Mesodermal cell (in vitro differentiated cells): ENCODE measurements around the gene ANKDD1B.

Source experiments
- H3K27ac ChIP-seq: 2 replicates; pipeline ENCODE4 v1.7.0; 2013; ENCODE audit warnings: mild to moderate bottlenecking, low read depth, low read length, moderate library complexity; ENCODE audit not compliant: severe bottlenecking
- H3K36me3 ChIP-seq: 2 replicates; pipeline ENCODE4 v1.7.1; 2013; ENCODE audit warnings: mild to moderate bottlenecking, low read length, moderate library complexity; ENCODE audit not compliant: control insufficient read depth, insufficient read depth
- H3K4me1 ChIP-seq: one replicate; pipeline ENCODE4 v1.7.1; 2013; ENCODE audit warnings: mild to moderate bottlenecking, low read length; ENCODE audit not compliant: insufficient read depth, control insufficient read depth, poor library complexity, severe bottlenecking
- H3K4me3 ChIP-seq: 2 replicates; pipeline ENCODE4 v1.7.0; 2013; ENCODE audit warnings: low read length, control low read depth, mild to moderate bottlenecking; ENCODE audit not compliant: insufficient read depth, poor library complexity, severe bottlenecking; ENCODE audit errors: extremely low read depth
- H3K9me3 ChIP-seq: 2 replicates; pipeline ENCODE4 v1.7.1; 2013; ENCODE audit warnings: mild to moderate bottlenecking, low read length, moderate library complexity; ENCODE audit not compliant: control insufficient read depth
- WGBS, 2 experiments: methylation state at CpG; one replicate each; pipeline ENCODE4 v1.1.5; 2013; ENCODE audit warnings: missing lambda C conversion rate in 2 of 2; ENCODE audit not compliant: insufficient coverage in 2 of 2; 5-methylcytosine and 5-hydroxymethylcytosine counted together

ANKDD1B gene

DNA sequence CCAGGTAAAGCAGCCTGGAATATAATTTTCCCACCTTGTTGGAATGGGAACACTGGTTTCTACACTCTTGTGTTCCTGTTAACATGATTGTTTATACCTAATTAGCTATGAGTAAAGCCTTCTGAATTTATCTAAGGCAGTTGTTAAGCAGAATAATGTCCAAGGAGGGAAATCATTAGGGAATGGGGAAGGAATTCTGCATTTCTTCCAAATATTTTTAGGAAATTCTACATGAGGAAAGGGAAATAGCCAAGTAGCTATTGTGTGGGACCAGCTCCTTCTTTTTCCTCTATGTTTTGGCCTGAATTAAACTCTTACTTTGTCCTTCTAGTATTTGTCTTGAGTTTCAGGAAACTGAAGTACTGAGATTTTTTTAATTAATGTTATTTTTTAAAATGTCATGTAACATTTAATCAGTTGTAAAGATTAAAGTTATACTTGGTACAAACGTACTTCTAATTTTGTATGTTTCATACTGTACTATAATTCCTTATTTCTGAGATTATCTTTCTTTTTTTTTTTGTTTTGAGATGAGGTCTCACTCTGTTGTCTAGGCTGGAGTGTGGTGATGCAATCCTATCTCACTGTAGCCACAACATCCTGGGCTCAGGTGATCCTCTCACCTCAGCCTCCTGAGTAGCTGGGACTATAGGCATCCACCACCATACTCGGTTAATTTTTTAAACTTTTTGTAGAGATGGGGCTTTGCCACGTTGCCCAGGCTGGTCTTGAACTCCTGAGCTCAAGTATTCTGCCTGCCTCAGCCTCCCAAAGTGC, 28.5 kb downstream of the ANKDD1B start:
- H3K36me3 ChIP-seq, result no peaks in the 10 kb centered on the region
- WGBS, 2 experiments, result 86 to 100% methylated on average over 1 to 2 of the region's 3 CpGs
- peaks cover 3% of the 10 kb centered on the region for H3K9me3 ChIP-seq
- peaks cover 10% of the 10 kb centered on the region for H3K4me1 ChIP-seq
- peak overlapping the region; percentile 82 for H3K27ac ChIP-seq
- no peak overlapping the region for H3K4me3 ChIP-seq

DNA sequence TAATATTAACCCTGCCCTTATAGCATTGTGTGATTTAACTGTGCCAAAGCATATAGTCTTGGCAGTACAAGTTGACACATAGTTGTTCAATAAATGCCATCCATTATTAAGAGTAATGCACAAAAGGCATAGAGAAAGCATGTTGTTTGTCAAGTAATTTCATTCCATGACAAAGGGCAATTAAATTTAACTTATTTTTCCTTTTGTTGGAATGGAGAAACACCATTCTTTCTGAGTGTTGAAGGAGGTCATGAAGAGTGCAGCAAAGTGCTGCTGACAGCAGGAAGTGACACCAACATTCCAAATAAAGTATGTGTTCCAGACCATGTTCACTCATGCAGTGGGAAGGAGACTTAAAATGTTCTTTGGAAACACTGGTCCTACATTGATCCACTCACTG, 29.1 kb downstream of the ANKDD1B start:
- no peak overlapping the region for H3K4me3 ChIP-seq
- peaks cover 10% of the 10 kb centered on the region for H3K4me1 ChIP-seq
- peak overlapping the region; percentile 88 for H3K27ac ChIP-seq

DNA sequence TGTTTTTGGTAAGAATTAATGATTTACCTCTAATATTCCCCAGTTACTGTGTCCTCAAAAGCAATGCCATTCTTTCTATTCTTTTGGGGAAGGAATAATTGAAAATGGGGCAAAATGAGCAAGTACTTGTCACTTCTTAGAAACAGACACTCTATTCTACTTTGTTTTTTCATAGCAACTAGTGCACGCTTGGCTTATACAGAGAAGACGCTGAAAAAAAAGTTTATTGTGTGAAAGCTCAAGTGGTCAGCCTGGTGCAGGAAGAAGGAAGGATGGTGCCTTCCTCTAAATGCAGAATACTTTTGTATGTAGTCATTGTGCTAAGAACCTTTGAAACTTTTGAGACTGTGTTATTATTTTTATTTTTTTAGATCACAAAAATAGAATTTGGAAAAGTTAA, 29.6 kb downstream of the ANKDD1B start:
- WGBS, 2 experiments, result 82% methylated on average over 2 of the region's 2 CpGs; no CpG with 5 or more reads in 1 of the 2 experiments
- no peak overlapping the region for H3K4me3 ChIP-seq
- peak overlapping the region; percentile 88 for H3K27ac ChIP-seq
- H3K9me3 ChIP-seq, result peaks cover 3% of the 10 kb centered on the region
- peaks cover 10% of the 10 kb centered on the region for H3K4me1 ChIP-seq
- H3K36me3 ChIP-seq, result no peaks in the 10 kb centered on the region

More for the DNA sequence above, 29.1 kb downstream of the ANKDD1B start:
- Histone ChIP-seq H3K36me3 (no peaks in the 10 kb centered on the region), H3K9me3 (peaks cover 3% of the 10 kb centered on the region)

DNA sequence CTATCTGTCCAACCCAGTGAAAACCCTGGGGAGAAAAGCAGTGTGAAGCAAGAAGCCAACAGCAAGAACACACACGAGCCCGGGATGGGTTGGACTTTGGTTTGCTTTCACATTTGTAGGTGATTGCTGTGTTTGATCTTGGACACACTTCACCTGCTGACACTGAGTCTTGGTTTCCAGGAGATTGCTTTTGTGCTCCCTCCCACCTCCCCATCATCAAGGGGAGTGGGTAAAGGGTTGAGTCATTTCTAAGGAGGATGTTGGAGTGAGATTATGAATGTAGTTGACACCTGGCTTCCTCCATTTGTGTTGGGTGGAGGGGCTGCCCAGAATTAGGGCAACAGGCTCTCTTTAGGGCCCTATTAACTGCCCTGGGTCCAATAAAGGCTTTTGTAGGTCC, 37.5 kb downstream of the ANKDD1B start:
- Histone ChIP-seq H3K4me1 (no peaks in the 10 kb centered on the region), H3K4me3 (no peak overlapping the region), H3K9me3 (no peaks in the 10 kb centered on the region), H3K36me3 (no peaks in the 10 kb centered on the region), H3K27ac (no peak overlapping the region)
- 80% methylated on average over 2 of the region's 2 CpGs; no CpG with 5 or more reads in 1 of the 2 experiments for WGBS, 2 experiments

DNA sequence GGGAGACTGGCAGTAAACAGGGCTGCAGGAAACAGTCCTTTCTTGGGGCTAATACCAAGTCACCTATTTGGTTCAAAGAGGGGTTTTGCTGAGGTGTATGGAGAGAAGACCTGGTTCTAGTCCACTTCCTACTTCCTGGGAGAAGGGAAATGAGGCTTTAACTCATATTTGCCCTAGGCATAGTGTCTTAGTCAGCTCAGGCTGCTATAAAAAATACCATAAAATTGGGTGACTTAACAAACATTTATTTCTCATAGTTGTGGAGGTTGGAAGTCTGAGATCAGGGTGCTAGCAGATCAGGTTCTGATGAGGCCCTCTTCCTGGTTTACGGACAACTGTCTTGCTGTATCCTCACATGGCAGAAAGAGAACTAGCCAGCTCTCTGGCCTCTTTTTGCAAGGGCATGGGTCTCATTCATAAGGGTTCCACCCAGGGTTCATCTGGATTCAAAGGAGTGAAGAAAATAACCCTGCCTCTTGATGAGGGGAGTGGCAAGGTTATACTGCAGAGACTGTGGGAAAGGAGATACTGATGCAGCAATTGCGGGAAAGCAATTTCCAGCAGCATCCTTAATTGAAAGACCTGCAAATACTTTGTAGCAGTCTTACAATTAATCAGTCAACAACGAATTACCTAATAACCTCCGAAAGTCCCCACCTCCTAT, 40.5 kb downstream of the ANKDD1B start:
- Histone ChIP-seq H3K4me1 (no peaks in the 10 kb centered on the region), H3K4me3 (no peak overlapping the region), H3K27ac (no peak overlapping the region), H3K36me3 (no peaks in the 10 kb centered on the region), H3K9me3 (no peaks in the 10 kb centered on the region)
- WGBS, 2 experiments, result 83 to 100% methylated on average over 1 to 4 of the region's 4 CpGs

DNA sequence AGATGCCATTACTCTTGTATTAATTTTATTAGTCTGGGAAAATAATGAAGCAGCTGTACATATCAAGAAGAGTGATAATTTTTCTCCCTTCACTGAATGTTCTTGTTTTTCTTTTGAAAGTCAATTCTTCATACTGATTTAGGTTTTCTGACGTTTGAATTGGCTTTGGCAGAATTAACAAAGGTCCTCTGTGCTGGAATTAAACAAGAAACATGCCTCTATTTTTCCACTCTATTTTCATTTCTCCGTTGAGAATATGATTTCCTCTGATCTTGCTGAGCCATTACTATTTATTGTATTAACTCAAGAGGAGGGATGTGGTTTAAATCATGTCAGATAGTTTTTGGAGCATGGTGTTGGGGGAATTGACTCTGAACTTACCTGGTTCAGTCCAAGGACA, 42.3 kb downstream of the ANKDD1B start:
- H3K4me3 ChIP-seq, result no peak overlapping the region
- 80% methylated on average over 1 of the region's 2 CpGs; no CpG with 5 or more reads in 1 of the 2 experiments for WGBS, 2 experiments
- no peak overlapping the region for H3K27ac ChIP-seq
- no peaks in the 10 kb centered on the region for H3K36me3 ChIP-seq
- no peaks in the 10 kb centered on the region for H3K9me3 ChIP-seq
- no peaks in the 10 kb centered on the region for H3K4me1 ChIP-seq

DNA sequence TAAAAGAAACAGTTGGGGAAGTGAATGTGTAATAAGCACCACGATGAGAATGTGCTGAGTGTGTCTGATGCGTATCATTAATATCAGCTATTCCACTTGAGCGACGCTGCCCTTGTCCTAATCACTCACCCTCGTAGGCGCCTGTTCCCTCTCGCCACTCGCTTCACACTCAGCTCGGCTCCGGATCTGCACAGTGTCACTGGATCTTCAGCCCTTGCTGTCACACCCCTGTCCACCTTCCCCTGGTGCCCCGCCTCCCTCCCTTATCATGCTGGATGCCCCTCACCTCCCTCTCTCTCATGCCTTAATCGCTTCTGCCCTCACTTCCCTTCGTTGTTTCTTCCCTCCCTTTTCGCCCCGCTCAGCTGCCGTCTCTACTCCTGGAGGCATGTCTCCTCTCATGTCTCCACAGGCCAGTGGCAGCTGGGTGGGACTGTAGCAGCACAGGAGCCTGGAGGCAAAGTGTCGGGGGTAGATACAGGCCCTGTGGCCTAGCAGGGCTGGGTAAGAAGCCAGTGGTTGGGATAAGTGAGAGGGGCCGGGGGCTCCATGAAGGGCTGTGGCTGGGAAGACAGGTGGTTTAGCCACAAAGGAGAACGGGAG, 43.5 kb downstream of the ANKDD1B start:
- no peaks in the 10 kb centered on the region for H3K9me3 ChIP-seq
- H3K36me3 ChIP-seq, result no peaks in the 10 kb centered on the region
- no peak overlapping the region for H3K4me3 ChIP-seq
- no peaks in the 10 kb centered on the region for H3K4me1 ChIP-seq
- no peak overlapping the region for H3K27ac ChIP-seq
- 90 to 94% methylated on average over 11 to 19 of the region's 19 CpGs for WGBS, 2 experiments

DNA sequence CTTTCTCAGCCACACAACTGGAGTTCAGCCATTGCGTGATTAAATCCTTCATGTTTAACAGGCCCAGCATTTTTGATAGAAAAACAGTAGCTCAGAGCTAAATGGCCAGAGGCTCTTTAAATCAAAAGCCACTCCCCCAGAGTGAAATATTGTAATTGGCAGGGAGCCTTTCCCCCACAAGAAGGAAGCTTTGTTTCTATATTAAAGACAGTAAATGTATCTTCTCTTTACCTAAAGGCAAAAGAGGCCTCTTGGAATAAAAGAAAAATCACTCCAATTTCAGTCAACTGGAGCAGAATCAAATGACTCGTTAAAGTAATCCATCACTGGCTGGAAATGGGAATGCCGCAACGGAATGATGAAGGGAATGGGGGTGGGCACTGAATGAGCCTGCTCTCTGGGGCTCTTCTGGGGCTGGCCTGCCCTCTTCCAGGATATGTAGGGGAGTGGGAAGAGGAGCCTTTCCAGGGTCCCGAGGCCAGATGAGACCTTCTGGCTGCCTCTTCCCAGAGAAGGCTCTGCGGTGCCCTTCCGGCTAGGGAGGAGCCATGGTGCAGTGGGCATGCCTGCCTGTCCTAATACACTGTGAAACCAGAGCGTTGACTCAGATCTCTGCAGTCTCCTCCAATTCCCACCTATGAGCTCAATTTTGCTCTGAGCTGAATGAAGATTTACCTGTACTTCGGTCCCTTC, 45.2 kb downstream of the ANKDD1B start:
- 72 to 80% methylated on average over 7 to 8 of the region's 9 CpGs for WGBS, 2 experiments
- H3K36me3 ChIP-seq, result no peaks in the 10 kb centered on the region
- H3K4me3 ChIP-seq, result no peak overlapping the region
- H3K9me3 ChIP-seq, result no peaks in the 10 kb centered on the region
- H3K27ac ChIP-seq, result no peak overlapping the region
- no peaks in the 10 kb centered on the region for H3K4me1 ChIP-seq

DNA sequence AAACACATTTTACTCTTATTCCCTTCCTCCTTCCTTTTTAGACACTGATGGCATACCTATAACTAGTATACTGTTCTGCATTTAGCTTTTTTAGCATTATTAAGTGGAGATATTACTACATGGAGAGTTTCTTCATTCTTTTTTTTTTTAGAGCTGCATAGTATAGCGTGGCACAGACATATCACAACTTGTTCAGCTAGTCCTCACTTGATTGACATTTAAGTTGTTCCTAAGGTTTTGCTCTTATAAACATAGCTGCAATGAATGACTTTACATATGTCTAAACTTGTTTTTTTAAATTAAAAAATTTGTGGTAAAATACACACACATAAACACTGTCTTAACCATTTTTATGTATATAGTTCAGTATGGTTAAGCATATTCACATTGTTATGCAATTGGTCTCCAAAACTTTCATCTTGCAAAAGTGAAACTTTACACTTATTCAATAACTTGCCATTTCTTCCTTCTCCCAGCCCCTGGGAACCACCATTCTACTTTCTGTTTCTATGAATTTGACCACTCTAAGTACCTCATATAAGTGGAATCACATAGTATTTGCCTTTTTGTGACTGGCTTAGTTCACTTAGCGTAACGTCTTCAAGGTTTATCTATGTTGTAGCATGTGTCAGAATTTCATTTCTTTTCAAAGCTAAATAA, 48.7 kb downstream of the ANKDD1B start:
- Histone ChIP-seq H3K27ac (no peak overlapping the region), H3K4me1 (no peaks in the 10 kb centered on the region), H3K36me3 (no peaks in the 10 kb centered on the region), H3K9me3 (no peaks in the 10 kb centered on the region), H3K4me3 (no peak overlapping the region)
- no CpG with 5 or more reads among the region's 3 CpGs for WGBS, 2 experiments

DNA sequence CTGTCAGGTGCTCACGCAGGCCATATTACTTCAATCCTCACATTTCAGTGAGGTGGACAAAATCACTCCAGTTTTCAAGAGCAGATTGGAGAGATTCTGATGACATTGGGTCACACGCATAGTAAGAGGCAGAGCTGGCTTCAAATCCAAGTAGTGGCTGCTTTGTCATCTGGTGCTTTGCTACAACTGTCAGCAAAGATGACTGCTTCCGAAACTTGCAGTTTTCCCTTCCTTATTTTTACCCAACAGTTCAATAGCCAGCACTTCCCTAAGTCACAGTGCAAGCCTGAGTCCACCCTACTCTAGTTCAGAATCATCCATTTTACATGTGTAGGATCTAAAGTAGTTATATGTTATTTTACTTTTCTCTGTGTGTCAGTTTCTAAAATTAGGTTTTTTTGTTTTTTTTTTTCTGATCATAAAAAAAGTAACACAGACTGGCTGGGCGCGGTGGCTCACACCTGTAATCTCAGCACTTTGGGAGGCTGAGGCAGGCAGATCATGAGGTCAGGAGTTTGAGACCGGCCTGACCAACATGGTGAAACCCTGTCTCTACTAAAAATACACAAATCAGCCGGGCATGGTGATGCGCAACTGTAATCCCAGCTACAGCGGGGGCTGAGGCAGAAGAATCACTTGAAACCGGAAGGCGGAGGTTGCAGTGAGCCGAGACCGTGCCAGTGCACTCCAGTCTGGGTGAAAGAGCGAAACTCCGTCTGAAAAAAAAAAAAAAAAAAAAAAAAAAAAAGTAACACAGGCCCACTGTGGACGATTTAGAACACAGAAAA, 49.6 kb downstream of the ANKDD1B start:
- WGBS, 2 experiments, result 88 to 95% methylated on average over 10 of the region's 16 CpGs
- H3K4me1 ChIP-seq, result no peaks in the 10 kb centered on the region
- no peaks in the 10 kb centered on the region for H3K9me3 ChIP-seq
- H3K4me3 ChIP-seq, result no peak overlapping the region
- no peak overlapping the region for H3K27ac ChIP-seq
- no peaks in the 10 kb centered on the region for H3K36me3 ChIP-seq
